B cell (primary cell): ENCODE data around the gene SLC37A4. TPM values are rescaled to one million over a fixed set of nuclear protein-coding genes. Genes with fewer than 3 reads are reported as not detected.

Experiments
- ATAC-seq: fragments of 200-7000 bp; cut with Tn5 transposase; one replicate; pipeline ENCODE4 v1.10.0; 2021; ENCODE audit warnings: low read depth, mild to moderate bottlenecking, moderate number of reproducible peaks, moderate library complexity
- CTCF ChIA-PET: fragments of 350-600 bp; sonication (Branson Sonifier 250); formaldehyde crosslinking; loops from one replicate; lab custom pipeline; 2021; ENCODE audit warnings: antibody characterized with exemption, inconsistent platforms; lab: Charles Lee
- POLR2A ChIA-PET: fragments of 350-600 bp; sonication (Branson Sonifier 250); formaldehyde crosslinking; loops from one replicate; lab custom pipeline; 2021; ENCODE audit warnings: antibody characterized with exemption; lab: Charles Lee
- DNase-seq: peaks from one replicate; pipeline ENCODE4 v3.0.0; 2013
- H2AFZ ChIP-seq: 2 replicates; pipeline ENCODE4 v1.6.1; 2012; ENCODE audit warnings: mild to moderate bottlenecking, low read depth, low read length; ENCODE audit not compliant: insufficient read depth, poor library complexity, severe bottlenecking
- H3K27ac ChIP-seq, 2 donors: 1 replicate in 1 of 2; 2 replicates in 1 of 2; pipeline ENCODE4 v1.5.1; 2012 to 2013; ENCODE audit warnings: low read length in 2 of 2, mild to moderate bottlenecking in 2 of 2, moderate library complexity in 1 of 2
- H3K27me3 ChIP-seq, 4 experiments: fragments of 200-600 bp in 1 of 4; sonication (generic) in 1 of 4; replicated peaks in 1 of 4; 1 replicate in 2 of 4; 2 replicates in 2 of 4; pipeline versions ENCODE4 v1.6.1 to v1.7.0; 2013 to 2016; ENCODE audit warnings: low read length in 3 of 4, mild to moderate bottlenecking in 2 of 4, mixed read lengths in 1 of 4, moderate library complexity in 1 of 4; ENCODE audit not compliant: insufficient read depth in 4 of 4, control insufficient read depth in 3 of 4; ENCODE audit errors: control extremely low read depth in 1 of 4
- H3K36me3 ChIP-seq, 2 experiments: replicated peaks in 1 of 2; 1 replicate in 1 of 2; 2 replicates in 1 of 2; pipeline versions ENCODE4 v1.6.1 to v1.7.1; 2013; ENCODE audit warnings: low read length in 1 of 2; ENCODE audit not compliant: insufficient read depth in 2 of 2, control insufficient read depth in 1 of 2; ENCODE audit errors: control extremely low read depth in 1 of 2, extremely low read depth in 1 of 2
- H3K4me1 ChIP-seq, 2 donors: fragments of 200-600 bp in 1 of 2; sonication (generic) in 1 of 2; 1 replicate in 1 of 2; 2 replicates in 1 of 2; pipeline versions ENCODE4 v1.5.1 to v1.6.1; 2013 to 2017; ENCODE audit warnings: low read length in 2 of 2; ENCODE audit not compliant: control insufficient read depth in 2 of 2, insufficient read depth in 2 of 2
- H3K4me2 ChIP-seq: replicated peaks from 2 replicates; pipeline ENCODE3; 2012; ENCODE audit warnings: mild to moderate bottlenecking, low read depth, low read length; ENCODE audit not compliant: poor library complexity, severe bottlenecking
- H3K4me3 ChIP-seq, 5 experiments: fragments of 200-600 bp in 1 of 5; sonication (generic) in 1 of 5; 1 replicate in 3 of 5; 2 replicates in 2 of 5; pipeline versions ENCODE4 v1.5.1 to v1.7.0; 2011 to 2016; ENCODE audit warnings: low read length in 4 of 5, mild to moderate bottlenecking in 4 of 5, low read depth in 2 of 5, control low read depth in 1 of 5, moderate library complexity in 1 of 5; ENCODE audit not compliant: insufficient read depth in 1 of 5; ENCODE audit errors: control extremely low read depth in 1 of 5, extremely low read depth in 1 of 5
- H3K79me2 ChIP-seq: fragments of 200-600 bp; sonication (generic); one replicate; pipeline ENCODE4 v1.6.0; 2016; ENCODE audit warnings: low read length; ENCODE audit not compliant: control insufficient read depth, insufficient read depth
- H3K9ac ChIP-seq: fragments of 200-600 bp; sonication (generic); 2 replicates; pipeline ENCODE4 v1.6.1; 2017; ENCODE audit warnings: mild to moderate bottlenecking, low read length, moderate library complexity
- H3K9me3 ChIP-seq, 3 donors: one replicate each; pipeline versions ENCODE4 v1.6.1 to v1.7.1; 2013; ENCODE audit warnings: low read length in 2 of 3; ENCODE audit not compliant: control insufficient read depth in 2 of 3, insufficient read depth in 1 of 3; ENCODE audit errors: control extremely low read depth in 1 of 3
- H4K20me1 ChIP-seq: 2 replicates; pipeline ENCODE4 v1.6.0; 2012; ENCODE audit warnings: mild to moderate bottlenecking, low read length; ENCODE audit not compliant: insufficient read depth, control insufficient read depth, poor library complexity, severe bottlenecking
- H3K27ac Mint-ChIP-seq: one replicate; pipeline ENCODE4 v1.8.0; 2021; ENCODE audit warnings: mixed read lengths
- H3K27me3 Mint-ChIP-seq: one replicate; pipeline ENCODE4 v1.8.0; 2021; ENCODE audit warnings: mixed read lengths
- H3K4me1 Mint-ChIP-seq: one replicate; pipeline ENCODE4 v1.8.0; 2021; ENCODE audit warnings: mixed read lengths
- H3K4me3 Mint-ChIP-seq: one replicate; pipeline ENCODE4 v1.8.0; 2021; ENCODE audit warnings: mixed read lengths
- H3K9me3 Mint-ChIP-seq: one replicate; pipeline ENCODE4 v1.8.0; 2022; ENCODE audit warnings: mixed read lengths; ENCODE audit not compliant: insufficient read depth
- EZH2 ChIP-seq: IDR thresholded peaks from 2 replicates; pipeline ENCODE4 v1.6.1; 2012; ENCODE audit warnings: borderline replicate concordance, low read depth, mild to moderate bottlenecking, moderate library complexity, low read length; ENCODE audit not compliant: insufficient read depth, poor library complexity, severe bottlenecking
- WGBS: methylation state at CpG from one replicate; pipeline ENCODE4 v1.1.5; 2013; ENCODE audit warnings: missing lambda C conversion rate; ENCODE audit not compliant: insufficient coverage; 5-methylcytosine and 5-hydroxymethylcytosine counted together
- intact Hi-C: fragments of 100-400 bp; cut with micrococcal nuclease; formaldehyde crosslinking; loops from one replicate; pipeline ENCODE4 v1.10.0; 2022
- polyA plus RNA-seq: library from polyadenylated mRNA; depleted of rRNA; stranded (reverse); fragments of >200 nt; gene quantifications from 2 replicates; pipeline ENCODE4 v1.2.3, GENCODE V29; 2012
- total RNA-seq, 2 donors: library from RNA; stranded (reverse); fragments of 120-200 nt in 1 of 2; gene quantifications; 1 replicate in 1 of 2; 2 replicates in 1 of 2; pipeline versions ENCODE4 v1.2.3 to v1.2.4, GENCODE V29; 2013 to 2022
- TF ChIP-seq, protein P1 (sequence below): fragments of 200-600 bp; IDR thresholded peaks from one replicate; pipeline ENCODE4 v1.8.0; 2022; ENCODE audit warnings: antibody characterized with exemption, mild to moderate bottlenecking

The SLC37A4 gene
- total and polyA plus RNA-seq, 2 donors (not counting 1 experiment from before 2014, with no cell fraction given), result 14.3 to 26.3 TPM

DNA sequence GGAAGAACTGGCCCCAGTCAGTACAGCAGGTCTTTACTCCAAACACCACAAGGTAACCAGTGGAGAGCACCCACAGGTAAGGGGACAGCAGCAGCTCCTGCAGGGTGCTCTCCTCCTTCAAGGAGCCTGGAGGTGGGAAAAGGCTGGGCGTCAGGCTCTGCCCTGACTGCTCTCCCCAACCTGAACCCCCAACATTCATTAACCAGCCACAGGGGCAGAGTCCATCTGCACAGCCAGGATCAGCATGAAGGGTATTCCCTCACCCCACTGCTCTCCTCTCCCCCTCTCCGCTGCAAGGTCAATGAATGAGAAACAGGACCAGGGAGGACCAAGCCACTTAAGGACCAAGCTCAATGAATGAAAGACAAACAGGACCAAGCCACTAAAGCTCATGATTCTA is 3.7 kb downstream of the SLC37A4 start:
- H3K27ac ChIP-seq, result no peak overlapping the region
- H3K79me2 ChIP-seq, result peaks cover 31% of the 10 kb centered on the region
- TF ChIP-seq EZH2, result no peak
- TF ChIP-seq, protein P1, sequence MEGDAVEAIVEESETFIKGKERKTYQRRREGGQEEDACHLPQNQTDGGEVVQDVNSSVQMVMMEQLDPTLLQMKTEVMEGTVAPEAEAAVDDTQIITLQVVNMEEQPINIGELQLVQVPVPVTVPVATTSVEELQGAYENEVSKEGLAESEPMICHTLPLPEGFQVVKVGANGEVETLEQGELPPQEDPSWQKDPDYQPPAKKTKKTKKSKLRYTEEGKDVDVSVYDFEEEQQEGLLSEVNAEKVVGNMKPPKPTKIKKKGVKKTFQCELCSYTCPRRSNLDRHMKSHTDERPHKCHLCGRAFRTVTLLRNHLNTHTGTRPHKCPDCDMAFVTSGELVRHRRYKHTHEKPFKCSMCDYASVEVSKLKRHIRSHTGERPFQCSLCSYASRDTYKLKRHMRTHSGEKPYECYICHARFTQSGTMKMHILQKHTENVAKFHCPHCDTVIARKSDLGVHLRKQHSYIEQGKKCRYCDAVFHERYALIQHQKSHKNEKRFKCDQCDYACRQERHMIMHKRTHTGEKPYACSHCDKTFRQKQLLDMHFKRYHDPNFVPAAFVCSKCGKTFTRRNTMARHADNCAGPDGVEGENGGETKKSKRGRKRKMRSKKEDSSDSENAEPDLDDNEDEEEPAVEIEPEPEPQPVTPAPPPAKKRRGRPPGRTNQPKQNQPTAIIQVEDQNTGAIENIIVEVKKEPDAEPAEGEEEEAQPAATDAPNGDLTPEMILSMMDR, result no peak
- H3K9ac ChIP-seq, result no peak overlapping the region
- no peak overlapping the region for H2AFZ ChIP-seq
- Mint-ChIP-seq H3K27me3 (no peaks in the 10 kb centered on the region), H3K4me3 (no peak overlapping the region), H3K27ac (no peak overlapping the region), H3K4me1 (peaks cover 20% of the 10 kb centered on the region), H3K9me3 (no peaks in the 10 kb centered on the region)
- POLR2A ChIA-PET, result interaction anchor here (0.6 kb wide), 1 partner anchor 179 kb away, joined by 4 read pairs; the partner anchor contains the start of gene CBL
- peaks cover 6% of the 10 kb centered on the region for H4K20me1 ChIP-seq
- no peak overlapping the region for H3K4me3 ChIP-seq
- DNase-seq, result no peak
- H3K27me3 ChIP-seq, result no peaks in the 10 kb centered on the region
- no peak overlapping the region for H3K4me2 ChIP-seq
- WGBS, result 93% methylated on average over 2 of the region's 2 CpGs
- CTCF ChIA-PET, result interaction anchor here (1.1 kb wide), 1 partner anchor 17 kb away, joined by 3 read pairs; no protein-coding TSS in a partner anchor
- no peak for ATAC-seq
- no peaks in the 10 kb centered on the region for H3K9me3 ChIP-seq
- peaks cover 4 to 35% of the 10 kb centered on the region in 2 experiments for H3K36me3 ChIP-seq
- intact Hi-C loops, result no loop called here
- peaks cover 4 to 10% of the 10 kb centered on the region in 2 donors for H3K4me1 ChIP-seq

DNA sequence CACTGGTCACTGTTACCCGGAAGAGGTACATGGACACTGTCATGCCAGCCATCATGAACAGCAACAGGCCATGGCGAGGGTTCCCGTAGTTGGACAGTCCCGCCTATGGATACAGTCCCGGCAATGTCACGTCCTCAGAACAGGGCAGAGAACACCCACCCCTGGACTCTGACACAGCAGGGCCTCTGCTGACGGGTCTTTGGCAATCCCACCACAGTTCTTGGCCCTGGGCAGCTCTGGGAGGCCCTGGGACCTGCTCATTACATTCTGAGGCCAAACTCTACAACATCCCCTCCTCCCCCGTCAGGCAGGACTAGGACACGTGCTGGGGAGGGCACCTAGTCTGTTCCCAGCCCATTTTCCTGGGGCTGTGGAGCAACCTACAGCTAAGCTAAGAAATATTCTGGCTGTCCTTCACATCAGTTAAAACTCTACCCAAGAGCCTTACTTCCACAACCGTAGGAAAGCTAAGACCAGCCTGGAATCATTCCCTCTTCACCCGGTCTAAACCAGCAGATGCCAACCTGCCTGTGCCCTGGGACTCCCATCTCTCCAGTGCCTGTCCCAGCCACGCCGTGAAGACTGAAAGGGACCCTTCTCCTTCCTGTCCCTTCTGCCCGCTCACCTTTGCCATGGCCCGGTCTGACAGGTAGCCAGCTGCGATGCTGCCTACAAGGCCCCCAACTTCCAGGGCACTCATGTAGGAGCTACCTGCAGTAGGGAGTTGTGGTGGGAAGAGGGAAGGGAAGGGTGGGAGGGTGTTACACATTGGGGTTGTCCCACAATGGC is 4.5 kb downstream of the SLC37A4 start:
- H3K27ac Mint-ChIP-seq, result peak overlapping the region; percentile 20
- H3K79me2 ChIP-seq, result peaks cover 39% of the 10 kb centered on the region
- 96% methylated on average over 15 of the region's 16 CpGs for WGBS
- H3K36me3 ChIP-seq, result peaks cover 7 to 41% of the 10 kb centered on the region in 2 experiments
- ATAC-seq (no peak), DNase-seq (no peak)
- H4K20me1 ChIP-seq, result peaks cover 6% of the 10 kb centered on the region
- no peaks in the 10 kb centered on the region for H3K27me3 ChIP-seq
- H3K4me3 ChIP-seq, result no peak overlapping the region
- no peak overlapping the region for H2AFZ ChIP-seq
- peaks cover 4 to 10% of the 10 kb centered on the region in 2 donors for H3K4me1 ChIP-seq
- TF ChIP-seq EZH2, result no peak
- TF ChIP-seq, protein P1, result no peak
- H3K27me3 Mint-ChIP-seq, result no peaks in the 10 kb centered on the region
- H3K9ac ChIP-seq, result no peak overlapping the region
- ChIA-PET CTCF (interaction anchor here (1.1 kb wide), 1 partner anchor 18 kb away, joined by 3 read pairs; no protein-coding TSS in a partner anchor), POLR2A (interaction anchor here (0.6 kb wide), 1 partner anchor 180 kb away, joined by 4 read pairs; the partner anchor contains the start of gene CBL)
- no peaks in the 10 kb centered on the region for H3K9me3 Mint-ChIP-seq
- no peak overlapping the region for H3K4me3 Mint-ChIP-seq
- intact Hi-C loops, result no loop called here
- no peaks in the 10 kb centered on the region for H3K9me3 ChIP-seq
- H3K4me2 ChIP-seq, result no peak overlapping the region
- no peak overlapping the region for H3K27ac ChIP-seq
- H3K4me1 Mint-ChIP-seq, result peaks cover 23% of the 10 kb centered on the region
